GM12864 (cell line): Measurements from ENCODE around the gene SGCD.

ENCODE experiments used
- DNase-seq: peaks from one replicate; pipeline ENCODE4 v3.0.0-alpha.2; 2011; ENCODE audit warnings: low read depth
- H3K4me3 ChIP-seq: 2 replicates; pipeline ENCODE4 v1.5.1; 2011; ENCODE audit warnings: mild to moderate bottlenecking, low read depth, low read length, control low read depth
- CTCF ChIP-seq: IDR thresholded peaks from 2 replicates; pipeline ENCODE4 v1.5.1; 2011; ENCODE audit warnings: low read depth, mild to moderate bottlenecking, moderate library complexity, low read length, control low read depth, inconsistent platforms; ENCODE audit errors: missing control alignments

SGCD gene

GRCh38 chr5:156587012-156587411 is 260.0 kb downstream of the SGCD start:
- no peak for DNase-seq
- TF ChIP-seq CTCF: no peak
- H3K4me3 ChIP-seq: no peak overlapping the region

- DNase-seq: no peak
- no peak overlapping the region for H3K4me3 ChIP-seq
- TF ChIP-seq CTCF: no peak
These were observed 261.3 kb downstream of the SGCD start for GRCh38 chr5:156588306-156588705.

GRCh38 chr5:156589104-156589945 is 262.4 kb downstream of the SGCD start:
- DNase-seq: no peak
- no peak overlapping the region for H3K4me3 ChIP-seq
- TF ChIP-seq CTCF: no peak

GRCh38 chr5:156589946-156590216 is 262.9 kb downstream of the SGCD start:
- DNase-seq: no peak
- no peak overlapping the region for H3K4me3 ChIP-seq
- no peak for TF ChIP-seq CTCF

GRCh38 chr5:156590978-156591377 is 264.0 kb downstream of the SGCD start:
- no peak for DNase-seq

GRCh38 chr5:156591631-156592030 is 264.7 kb downstream of the SGCD start:
- DNase-seq: no peak
- no peak for TF ChIP-seq CTCF
- H3K4me3 ChIP-seq: no peak overlapping the region

More at GRCh38 chr5:156590978-156591377, 264.0 kb downstream of the SGCD start:
- TF ChIP-seq CTCF: no peak
- no peak overlapping the region for H3K4me3 ChIP-seq

- no peak for DNase-seq
- TF ChIP-seq CTCF: no peak
- H3K4me3 ChIP-seq: no peak overlapping the region
These were observed 266.6 kb downstream of the SGCD start for GRCh38 chr5:156593546-156593945.
